Neural cell (in vitro differentiated cells): ENCODE measurements around the gene STRIP1.

Experiments
- EZH2 ChIP-seq: fragments of 200-600, 300-800 bp; shearing (Covaris generic), sonication (generic); IDR thresholded peaks from 2 replicates; pipeline ENCODE4 v1.6.1; 2014; ENCODE audit warnings: antibody characterized with exemption, low read length, borderline replicate concordance, mild to moderate bottlenecking; ENCODE audit not compliant: insufficient read depth, poor library complexity, severe bottlenecking
- TF ChIP-seq, protein P1 (sequence below): fragments of 450-650 bp; IDR thresholded peaks from 2 replicates; pipeline ENCODE4 v1.5.1; 2014; ENCODE audit warnings: antibody characterized with exemption, mild to moderate bottlenecking, moderate library complexity; ENCODE audit not compliant: poor library complexity, severe bottlenecking

DNA sequence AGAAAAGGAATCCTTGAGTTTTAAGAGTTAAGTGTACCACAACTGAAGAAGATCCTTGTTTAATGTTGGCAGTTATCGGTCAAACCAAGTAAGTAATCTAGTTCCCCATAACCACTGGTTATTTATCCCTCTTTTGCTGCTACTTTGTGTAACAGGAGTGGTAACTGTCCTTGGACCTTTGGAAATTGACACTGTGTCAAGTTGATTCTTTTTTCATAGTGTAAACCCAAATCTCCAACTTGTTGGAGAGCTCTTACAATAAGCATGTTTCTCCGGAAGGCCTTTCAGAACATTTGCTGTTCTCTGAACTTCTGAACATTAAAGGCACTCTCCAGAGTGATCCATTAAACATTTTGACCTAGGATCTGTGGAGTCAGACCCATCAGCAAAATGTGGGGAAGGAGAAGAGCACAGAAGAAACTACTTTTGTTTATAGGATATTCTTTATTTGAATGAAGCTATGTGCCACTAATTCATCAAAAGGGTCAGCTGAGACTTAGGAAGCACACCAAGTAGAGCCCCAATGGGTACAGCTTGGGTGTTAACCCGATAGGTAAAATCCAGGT is 46.0 kb upstream of the STRIP1 start:
- TF ChIP-seq EZH2 = no peak
- TF ChIP-seq, protein P1, sequence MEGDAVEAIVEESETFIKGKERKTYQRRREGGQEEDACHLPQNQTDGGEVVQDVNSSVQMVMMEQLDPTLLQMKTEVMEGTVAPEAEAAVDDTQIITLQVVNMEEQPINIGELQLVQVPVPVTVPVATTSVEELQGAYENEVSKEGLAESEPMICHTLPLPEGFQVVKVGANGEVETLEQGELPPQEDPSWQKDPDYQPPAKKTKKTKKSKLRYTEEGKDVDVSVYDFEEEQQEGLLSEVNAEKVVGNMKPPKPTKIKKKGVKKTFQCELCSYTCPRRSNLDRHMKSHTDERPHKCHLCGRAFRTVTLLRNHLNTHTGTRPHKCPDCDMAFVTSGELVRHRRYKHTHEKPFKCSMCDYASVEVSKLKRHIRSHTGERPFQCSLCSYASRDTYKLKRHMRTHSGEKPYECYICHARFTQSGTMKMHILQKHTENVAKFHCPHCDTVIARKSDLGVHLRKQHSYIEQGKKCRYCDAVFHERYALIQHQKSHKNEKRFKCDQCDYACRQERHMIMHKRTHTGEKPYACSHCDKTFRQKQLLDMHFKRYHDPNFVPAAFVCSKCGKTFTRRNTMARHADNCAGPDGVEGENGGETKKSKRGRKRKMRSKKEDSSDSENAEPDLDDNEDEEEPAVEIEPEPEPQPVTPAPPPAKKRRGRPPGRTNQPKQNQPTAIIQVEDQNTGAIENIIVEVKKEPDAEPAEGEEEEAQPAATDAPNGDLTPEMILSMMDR = no peak
